Activated CD8-positive, alpha-beta memory T cell treated with anti-CD3 and anti-CD28 coated beads for 1 hour (primary cell): ENCODE data around the gene USF3.
"Not testable (repeated sequence)": the region's sequence is repeated elsewhere in the genome, so short reads cannot be mapped to it uniquely, and the experiment has no call there.

Source experiments
- DNase-seq, 2 donors: peaks; one replicate each; pipeline ENCODE4 v3.0.0-alpha.2; 2020; ENCODE audit warnings: low read depth in 1 of 2; ENCODE audit errors: extremely low read depth in 1 of 2

Gene USF3

DNA sequence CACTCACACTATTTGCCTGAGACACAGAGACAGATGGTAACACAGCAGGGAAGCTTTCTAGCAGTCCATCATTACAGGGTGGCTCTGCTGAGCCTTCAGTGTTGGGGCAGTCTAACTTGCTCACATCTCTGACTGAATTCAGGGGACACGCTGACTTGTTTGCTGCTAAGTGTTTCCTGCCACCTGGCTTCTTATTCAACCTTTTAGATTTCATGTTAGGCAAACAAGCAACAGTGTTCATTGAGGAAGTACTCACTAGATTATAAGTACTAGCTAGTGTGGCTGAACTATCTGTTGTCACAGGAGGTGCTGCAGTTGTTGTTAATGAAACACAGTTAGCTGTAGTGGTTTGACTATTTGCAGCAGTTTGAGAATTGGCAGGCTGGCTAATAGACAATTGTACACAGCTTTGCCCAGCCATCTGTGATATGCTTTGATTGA, 37.3 kb downstream of the USF3 start:
- no peak for DNase-seq

DNA sequence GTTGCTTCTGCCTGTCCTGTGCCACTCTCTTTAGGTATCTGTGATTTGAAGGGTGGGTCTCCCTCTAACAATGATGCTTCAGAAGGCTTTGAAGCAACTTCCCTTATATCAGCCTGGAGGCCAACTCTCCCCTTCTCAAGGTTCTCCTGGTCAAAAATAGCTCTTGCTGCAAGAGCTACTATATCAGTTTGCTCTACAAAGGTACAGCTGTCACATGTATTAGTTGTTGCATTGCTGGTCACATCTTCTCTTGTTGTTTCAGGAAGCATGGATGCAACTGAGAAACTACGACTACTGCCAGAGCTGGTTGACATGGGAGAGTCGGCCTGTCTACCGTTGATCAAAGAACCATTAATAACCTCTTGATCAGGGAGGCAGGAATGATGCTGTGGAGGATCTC, 38.3 kb downstream of the USF3 start:
- DNase-seq = no peak

DNA sequence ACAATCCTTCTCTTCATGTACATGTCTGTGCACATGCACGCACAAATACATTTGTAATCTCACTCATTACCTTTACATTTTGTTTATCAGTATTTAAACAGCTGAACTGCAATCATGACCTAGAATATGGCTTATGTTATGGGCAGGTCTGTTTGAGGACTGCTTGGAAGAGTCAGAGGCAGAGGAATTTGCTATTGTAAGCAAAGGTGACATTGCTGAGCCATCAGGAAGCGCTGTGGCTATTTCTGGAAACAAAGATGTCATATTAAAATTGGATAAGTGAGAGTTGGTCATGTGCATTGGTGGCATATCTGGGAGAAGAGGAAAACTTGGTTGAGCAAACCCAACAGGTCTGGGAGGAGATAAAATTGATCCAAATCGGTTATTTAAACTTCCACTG, 41.6 kb downstream of the USF3 start:
- no peak for DNase-seq

DNA sequence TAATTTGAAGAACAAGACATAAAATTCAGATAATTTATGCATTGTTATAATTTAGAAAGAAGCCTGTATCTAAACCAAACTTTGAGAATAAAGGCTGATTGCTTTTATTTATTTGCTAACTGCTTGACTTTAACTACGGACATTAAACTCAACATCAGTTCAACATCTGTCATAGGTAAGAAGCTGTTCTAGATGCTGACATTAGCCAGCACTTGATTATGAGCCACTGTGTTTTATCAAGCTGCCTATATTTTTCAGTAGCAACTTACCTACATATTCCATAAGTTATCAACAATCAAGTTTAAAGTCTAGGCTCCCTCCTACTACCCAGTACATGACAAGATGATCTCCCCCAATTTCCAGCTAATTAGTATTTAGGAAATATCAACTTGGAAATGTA, 42.1 kb downstream of the USF3 start:
- DNase-seq = no peak

DNA sequence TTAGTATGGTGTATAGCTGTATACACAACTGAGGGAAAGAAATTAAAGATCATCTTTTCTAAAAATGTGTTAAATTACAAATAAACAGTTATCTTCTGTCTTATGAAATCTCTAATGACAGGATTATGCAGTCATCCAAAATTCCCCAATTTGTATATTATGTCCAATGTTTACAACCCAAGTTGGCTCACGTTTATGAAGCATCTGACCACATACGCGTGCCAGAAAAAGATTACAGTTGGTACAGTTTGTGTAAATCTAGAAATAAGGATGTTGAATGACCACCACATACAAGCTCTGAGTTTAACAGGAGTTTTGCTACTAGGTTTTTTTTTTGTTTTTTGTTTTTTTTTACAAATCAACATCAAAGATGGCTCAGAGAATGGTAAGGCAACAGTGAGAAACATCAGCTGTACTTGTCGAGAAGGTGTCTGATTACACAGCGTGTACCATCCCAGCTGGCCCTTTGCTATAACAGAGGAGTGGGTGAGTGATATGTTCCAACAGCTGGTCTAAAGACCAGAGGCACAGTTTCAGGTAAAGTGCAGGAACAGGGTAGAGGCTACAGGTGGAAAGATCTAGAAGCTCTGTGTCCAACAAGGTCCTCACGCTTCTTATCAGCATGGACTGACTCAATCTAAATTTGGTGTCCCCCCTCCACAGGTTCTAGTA, 47.1 kb downstream of the USF3 start:
- DNase-seq = no peak

DNA sequence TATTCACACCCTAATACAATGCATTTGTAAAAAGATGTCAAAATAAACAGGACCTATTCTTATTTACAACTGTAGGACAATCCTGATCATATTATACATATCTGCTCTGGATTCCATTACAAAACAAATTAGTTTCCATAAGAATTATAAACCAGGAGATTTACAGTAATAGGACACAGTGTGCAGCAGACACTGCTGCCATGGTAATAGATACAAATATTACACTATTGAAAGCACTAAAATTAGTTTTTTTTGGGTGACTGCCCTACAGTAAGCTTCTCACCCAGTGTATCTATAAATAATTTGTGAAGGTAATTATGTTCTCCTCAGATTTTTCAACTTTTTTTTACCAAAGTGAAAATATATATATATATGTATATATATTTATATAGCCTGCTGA, 47.9 kb downstream of the USF3 start:
- no peak for DNase-seq

DNA sequence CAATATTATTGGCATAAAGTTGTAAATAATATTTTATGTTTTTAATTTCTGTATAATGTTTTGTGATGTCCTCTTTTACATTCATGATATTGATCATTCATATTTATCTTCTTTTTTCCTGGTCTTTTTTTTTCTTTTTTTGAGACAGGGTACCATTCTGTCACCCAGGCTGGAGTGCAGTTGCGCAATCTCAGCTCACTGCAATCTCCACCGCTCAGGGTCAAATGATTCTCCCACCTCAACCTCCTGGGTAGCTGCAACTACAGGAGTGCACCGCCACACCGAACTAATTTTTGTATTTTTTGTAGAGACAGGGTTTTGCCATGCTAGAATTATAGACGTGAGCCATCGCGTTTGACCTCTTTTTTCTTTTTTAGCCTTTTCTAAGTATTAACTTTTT, 52.9 kb downstream of the USF3 start:
- no peak for DNase-seq

DNA sequence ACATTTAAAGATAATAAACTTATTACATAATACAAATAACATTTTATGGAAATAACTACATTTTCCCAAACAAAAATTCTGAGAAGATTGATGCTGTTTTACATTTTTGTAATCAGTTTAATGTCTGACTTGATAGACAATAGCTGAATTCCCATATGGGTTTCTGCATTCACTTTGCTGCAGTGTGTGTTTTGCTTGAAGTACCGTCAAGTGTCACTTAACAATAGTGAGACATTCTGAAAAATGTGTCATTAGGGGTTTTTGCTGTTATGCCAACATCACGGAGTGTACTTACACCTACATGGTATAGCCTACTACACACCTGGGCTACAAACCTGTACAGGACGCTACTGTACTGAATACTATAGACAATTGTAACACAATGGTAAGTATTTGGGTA, 57.5 kb downstream of the USF3 start:
- no peak for DNase-seq

DNA sequence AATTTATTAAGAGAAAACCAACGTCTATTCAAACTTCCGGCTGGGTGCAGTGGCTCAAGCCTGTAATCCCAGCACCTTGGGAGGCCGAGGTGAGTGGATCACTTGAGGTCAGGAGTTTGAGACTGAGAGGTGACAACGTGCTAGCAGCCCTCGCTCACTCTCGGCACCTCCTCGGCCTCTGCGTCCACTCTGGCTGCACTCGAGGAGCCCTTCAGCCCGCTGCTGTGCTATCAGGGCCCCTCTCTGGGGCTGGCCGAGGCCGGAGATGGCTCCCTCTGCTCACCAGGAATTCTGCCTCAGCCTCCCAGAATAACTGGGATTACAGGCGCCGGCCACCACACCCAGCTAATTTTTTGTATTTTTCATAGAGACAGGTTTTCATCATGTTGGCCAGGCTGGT, 58.7 kb downstream of the USF3 start:
- no peak for DNase-seq

DNA sequence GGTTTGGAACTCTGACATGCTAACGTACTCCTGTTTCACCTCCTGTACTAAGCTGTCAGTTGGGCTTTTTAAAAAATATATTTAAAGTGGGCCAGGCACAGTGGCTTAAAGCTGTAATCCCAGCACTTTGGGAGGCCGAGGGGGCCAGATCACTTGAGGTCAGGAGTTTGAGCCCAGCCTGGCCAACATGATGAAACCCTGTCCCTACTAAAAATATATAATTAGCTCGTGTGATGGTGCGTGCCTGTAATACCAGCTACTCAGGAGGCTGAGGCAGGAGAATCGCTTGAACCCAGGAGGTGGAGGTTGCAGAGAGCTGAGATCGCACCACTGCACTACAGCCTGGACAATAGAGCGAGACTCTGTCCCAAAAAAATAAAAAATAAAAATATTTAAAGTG, 60.4 kb downstream of the USF3 start:
- DNase-seq = not testable (repeated sequence)

DNA sequence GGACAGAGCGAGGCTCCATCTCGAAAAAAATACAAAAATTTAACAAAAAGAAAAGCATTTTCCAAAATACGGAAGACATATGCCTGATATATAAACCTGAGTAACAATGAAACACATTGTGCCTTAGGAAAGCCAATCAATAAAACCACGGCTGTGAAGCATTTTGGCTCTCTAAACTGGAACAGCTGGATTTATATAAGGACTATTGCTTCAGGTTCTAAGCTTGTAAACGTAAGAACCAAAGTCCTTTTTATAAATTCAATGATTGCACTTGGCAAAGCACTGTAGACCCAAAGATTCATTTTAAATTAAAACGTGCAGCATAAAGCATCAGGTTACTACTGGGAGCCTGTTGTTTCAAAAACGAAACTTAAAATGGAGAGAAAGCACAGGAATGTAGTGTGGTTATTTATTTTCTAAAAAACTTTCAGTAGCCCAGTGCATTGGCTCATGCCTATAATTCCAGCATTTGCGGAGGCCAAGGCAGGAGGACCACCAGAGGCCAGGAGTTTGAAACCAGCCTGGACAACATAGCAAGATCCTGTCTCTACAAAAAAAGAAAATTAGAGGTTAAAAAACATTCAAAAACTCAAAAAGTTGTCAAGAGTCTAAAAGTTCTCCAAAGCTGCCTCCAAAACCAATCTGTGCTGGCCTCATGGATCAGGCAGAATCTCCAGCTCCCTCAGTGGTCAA, 61.5 kb downstream of the USF3 start:
- DNase-seq = no peak

DNA sequence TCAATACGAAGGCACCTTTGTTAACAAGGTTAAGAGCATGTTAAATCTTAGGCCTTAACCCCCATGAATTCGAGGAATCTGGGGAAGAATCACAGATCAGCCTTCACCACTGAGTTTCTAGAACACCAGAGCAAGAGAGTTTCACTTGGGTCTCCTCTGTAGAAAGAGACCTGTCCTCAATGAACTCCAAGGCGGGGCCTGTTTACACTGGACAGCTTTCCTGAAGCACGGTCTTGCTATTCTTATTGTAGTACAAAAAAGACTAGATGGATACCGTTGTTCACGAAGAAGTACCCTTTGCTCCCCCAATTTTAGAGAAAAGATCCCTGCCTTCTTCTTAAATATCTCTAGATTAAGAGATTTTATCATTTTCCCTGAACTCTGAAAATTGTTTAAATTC, 64.9 kb downstream of the USF3 start:
- DNase-seq = no peak

DNA sequence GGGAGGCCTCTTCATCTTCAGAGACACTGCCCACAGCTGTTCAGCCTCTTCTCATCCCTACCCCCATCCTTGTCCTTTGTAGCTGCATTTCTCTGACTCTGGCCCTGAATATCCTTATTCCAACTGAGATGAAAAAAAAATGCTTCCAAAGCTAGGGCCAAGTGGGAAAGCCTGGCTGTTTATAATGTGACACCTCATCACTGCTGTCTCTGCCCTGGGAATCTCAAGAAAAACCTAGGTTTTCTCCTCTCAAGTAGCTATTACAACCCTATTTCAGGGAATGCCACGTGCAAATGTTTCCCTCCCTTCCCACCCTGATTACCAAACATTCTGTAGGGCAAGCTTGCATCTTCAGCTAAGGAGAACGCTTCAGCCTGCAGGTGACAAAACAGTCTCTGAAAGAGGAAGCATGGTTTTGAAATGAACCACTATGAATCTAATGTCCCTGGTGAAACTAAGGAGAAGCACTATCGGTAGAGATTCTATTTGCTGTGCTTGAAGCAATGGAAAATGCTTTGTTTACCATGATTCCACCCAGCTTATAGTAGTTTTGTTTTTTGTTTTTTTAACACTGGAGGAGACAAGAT, 65.4 kb downstream of the USF3 start:
- DNase-seq = no peak

DNA sequence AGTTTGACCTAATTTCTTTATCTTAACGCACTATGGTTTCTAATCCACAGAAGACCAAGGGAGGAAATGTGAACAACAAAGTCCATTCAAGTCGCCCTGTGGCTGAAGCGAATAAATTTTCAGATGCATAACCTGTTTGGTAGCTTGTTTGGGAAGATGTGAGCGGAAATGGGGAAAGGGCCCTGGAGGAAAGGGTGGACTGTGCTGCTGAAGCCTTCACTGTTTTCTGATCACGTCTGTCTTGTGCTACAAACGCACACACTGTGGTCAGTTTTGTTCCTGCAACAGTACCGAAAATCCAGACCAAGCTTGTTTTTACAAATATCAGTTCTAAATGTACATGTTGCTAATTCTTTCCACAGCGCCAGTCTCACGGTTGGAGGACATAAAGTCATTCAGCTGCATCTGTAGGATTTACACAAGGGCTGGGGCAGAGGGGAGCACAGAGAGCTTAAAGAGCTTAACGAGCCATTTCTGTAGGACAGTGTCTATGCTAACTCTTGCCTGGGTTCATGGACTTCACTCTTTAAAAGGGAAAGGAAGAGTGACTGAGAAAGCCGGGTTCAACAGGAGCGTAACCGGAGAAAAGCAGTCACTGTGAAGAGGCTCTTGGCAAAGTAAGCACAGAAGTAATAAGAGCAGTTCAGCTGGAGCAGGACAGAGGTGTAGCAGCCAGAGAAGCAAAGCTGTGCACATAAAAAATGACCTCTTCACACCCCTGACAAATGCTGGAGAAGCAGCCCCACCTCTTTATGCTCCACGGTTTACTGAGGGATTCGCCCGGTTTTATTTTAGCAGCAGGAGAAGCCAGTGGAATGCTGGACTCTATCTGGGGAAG, 66.6 kb downstream of the USF3 start:
- DNase-seq = no peak

DNA sequence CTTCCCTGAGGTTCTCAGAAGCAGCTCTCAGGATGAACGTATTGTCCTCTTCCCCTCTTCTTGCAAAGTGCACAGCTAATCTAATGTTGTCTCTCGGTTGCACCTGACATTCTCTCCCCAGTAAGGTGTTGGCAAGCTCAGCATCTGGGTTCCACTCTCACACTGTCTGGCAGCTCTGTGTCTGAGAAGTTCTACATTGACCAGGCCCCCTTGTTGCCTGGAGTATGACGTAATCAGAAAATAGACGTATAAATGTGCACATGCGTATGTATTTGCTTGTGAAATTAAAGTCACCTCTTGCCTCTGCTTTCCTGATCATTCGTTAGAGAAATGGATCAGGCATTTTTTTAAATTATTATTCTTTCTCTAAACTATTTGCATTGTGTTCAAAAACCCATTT, 67.7 kb downstream of the USF3 start:
- DNase-seq = no peak

DNA sequence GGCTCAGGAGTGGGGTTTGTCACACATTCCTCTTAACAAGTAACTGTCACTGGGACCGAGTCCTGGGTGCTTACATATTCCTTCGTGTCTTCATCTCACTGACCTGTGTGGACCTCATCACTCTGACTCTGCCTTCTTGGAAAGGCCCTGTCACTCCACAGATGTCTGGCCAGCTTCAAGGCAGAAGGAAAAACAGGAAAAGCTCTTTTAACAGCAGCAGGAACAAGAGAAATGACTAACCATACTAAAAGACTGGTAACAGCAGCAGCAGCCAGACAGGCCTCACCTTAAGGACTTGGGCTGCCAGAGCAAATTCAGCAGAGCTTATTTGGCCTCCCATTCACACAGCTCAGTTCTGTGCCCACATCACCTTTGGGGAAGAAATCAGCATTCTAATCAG, 68.1 kb downstream of the USF3 start:
- DNase-seq = no peak

DNA sequence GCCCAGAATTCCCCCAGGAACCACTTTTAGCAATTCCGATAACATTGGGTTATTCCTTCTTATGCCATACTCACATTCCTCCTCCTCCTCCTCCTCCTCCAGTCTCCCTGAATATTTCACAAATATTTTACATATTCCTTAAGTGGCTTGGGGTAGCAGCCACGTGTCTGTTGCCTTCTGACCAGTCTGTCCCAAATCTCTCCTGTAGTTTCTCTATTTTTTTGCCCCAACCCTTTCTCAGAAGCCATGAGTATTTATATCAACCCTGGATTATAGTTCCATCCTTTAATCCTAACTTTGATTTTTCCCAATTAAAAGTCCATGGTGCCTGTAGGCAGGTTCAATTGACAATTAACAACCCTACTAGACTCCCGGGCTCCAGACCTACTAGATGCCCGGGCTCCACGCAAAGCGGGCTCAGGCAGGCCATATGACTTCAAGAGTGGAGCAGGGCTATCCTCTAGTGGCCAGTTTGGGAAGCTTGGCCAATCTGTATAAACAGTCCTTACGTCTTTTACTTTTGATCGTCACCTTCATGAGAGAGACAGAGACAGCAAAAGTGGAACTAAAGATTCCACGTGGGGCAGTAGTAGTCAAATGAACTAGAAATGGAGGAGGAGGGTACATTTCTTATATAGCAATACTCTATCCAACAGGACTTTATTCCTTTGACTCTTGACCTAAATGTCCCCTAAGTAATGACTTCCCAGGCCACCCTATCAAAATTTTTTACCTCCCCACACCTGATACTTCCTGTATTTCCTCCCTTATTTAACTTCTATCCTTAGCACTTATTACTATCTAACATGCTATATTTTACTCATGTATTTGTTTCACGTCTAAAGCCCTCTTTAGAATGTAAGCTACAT, 69.7 kb downstream of the USF3 start:
- DNase-seq = no peak

DNA sequence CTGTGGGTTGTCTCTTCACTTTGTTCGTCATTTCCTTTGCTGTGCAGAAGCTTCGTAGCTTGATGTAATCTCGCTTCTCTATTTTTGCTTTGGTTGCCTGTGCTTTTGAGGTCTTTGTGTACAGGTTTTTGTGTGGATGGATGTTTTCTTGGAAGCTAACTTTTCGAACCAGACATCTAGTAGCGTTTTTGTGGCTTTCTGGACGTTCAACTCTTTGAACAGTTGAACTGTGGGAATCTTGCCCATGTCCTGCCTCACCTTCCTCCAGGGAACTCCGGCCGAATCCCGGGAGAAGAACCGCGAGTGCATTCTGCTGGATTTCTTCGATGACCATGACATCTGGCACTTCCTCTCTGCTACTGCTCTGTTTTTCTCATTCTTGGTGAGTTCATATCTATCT, 70.6 kb downstream of the USF3 start:
- no peak for DNase-seq

DNA sequence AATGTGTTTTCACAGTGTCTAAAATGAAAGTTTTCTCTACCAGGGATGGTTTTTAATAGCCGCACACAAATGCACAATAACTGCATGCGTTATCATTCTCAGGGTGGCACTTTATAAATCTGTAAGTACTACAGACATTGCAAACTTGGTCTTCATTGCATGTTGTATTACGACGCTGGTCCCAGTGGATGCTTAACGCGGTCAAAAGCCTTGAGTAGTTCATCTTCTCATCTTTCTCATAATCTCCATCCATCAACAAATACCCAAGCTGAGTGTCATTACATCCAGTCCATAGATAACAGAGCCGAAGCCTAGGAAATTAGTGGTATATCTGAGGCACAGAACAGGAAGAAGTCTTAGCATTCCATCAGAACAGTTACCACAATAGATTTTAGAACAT, 72.6 kb downstream of the USF3 start:
- no peak for DNase-seq

DNA sequence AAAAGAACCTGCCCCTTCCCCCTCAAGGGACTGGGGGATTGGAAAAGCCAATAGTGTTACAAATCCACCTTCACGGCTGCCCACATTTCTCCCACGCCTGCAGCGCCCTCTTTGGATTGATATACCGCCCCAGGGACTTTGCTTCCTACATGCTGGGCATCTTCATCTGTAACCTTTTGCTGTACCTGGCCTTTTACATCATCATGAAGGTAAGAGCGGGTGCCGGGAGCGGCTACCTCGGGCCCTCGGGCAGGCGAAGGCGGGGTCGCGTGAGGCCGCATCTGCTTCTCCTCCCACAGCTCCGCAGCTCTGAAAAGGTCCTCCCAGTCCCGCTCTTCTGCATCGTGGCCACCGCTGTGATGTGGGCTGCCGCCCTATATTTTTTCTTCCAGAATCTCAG, 73.1 kb downstream of the USF3 start:
- no peak for DNase-seq

DNA sequence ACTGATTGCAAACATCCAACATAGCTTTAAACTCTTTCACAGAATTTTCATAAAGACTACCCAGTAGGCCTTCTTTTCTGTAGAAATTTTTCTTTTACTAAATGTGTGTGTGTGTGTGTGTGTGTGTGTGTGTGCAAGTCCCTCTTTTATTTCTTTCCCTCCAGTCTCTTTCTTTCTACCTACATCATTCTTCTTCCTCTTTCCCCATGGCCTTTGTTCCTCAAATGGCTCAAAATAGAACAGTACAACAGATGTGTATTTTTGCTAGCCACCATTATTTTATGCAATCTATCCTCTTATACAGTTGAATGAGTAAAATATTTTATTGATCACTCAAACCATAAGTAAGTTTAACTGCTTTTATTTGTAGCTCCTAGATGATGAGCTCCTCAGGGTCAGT, 76.4 kb downstream of the USF3 start:
- no peak for DNase-seq
